Bronchial epithelial cell (primary cell): Measurements from ENCODE around the gene UTP15. TPM values are rescaled to one million over a fixed set of nuclear protein-coding genes. Genes with fewer than 3 reads are reported as not detected.

Experiments used
- DNase-seq: peaks from one replicate; pipeline ENCODE4 v3.0.0-alpha.2; 2010; ENCODE audit warnings: low read depth
- FAIRE-seq: peaks from 2 replicates; lab custom pipeline; 2011; peaks lifted over from hg19 to GRCh38; lab: Jason Lieb, UNC
- H3K27me3 ChIP-seq: 2 replicates; pipeline ENCODE4 v1.5.1; 2011; ENCODE audit warnings: low read length; ENCODE audit not compliant: control insufficient read depth, insufficient read depth
- H3K36me3 ChIP-seq: 2 replicates; pipeline ENCODE4 v1.5.1; 2011; ENCODE audit warnings: low read length; ENCODE audit not compliant: control insufficient read depth, insufficient read depth
- H3K4me3 ChIP-seq: 2 replicates; pipeline ENCODE4 v1.5.1; 2011; ENCODE audit warnings: mild to moderate bottlenecking, low read depth, low read length, control low read depth
- CTCF ChIP-seq: IDR thresholded peaks from 2 replicates; pipeline ENCODE4 v1.5.1; 2011; ENCODE audit warnings: mild to moderate bottlenecking, moderate library complexity, low read length, control low read depth, inconsistent platforms; ENCODE audit not compliant: insufficient read depth, severe bottlenecking
- total RNA-seq: library from RNA; depleted of rRNA; stranded (reverse); fragments of >200 nt; gene quantifications from 2 replicates; pipeline ENCODE4 v1.2.1, GENCODE V29; 2014

UTP15 gene
- total RNA-seq, 1 donor from 2014 or later: 45.0 TPM

GRCh38 chr5:73528248-73528647 lies 37.3 kb upstream of the UTP15 start:
- DNase-seq (no peak), FAIRE-seq (no peak)
- no peak overlapping the region for H3K4me3 ChIP-seq
- H3K27me3 ChIP-seq: no peaks in the 10 kb centered on the region
- no peaks in the 10 kb centered on the region for H3K36me3 ChIP-seq
- TF ChIP-seq CTCF: no peak

GRCh38 chr5:73529081-73529480 lies 36.5 kb upstream of the UTP15 start:
- Histone ChIP-seq H3K27me3 (no peaks in the 10 kb centered on the region), H3K36me3 (no peaks in the 10 kb centered on the region), H3K4me3 (no peak overlapping the region)
- DNase-seq: no peak
- no peak for FAIRE-seq
- no peak for TF ChIP-seq CTCF

GRCh38 chr5:73531356-73531755 lies 34.2 kb upstream of the UTP15 start:
- Histone ChIP-seq H3K27me3 (no peaks in the 10 kb centered on the region), H3K4me3 (no peak overlapping the region), H3K36me3 (no peaks in the 10 kb centered on the region)
- DNase-seq (no peak), FAIRE-seq (no peak)
- TF ChIP-seq CTCF: no peak

GRCh38 chr5:73532195-73532594 lies 33.3 kb upstream of the UTP15 start:
- no peak for TF ChIP-seq CTCF
- DNase-seq: no peak
- H3K27me3 ChIP-seq: no peaks in the 10 kb centered on the region
- FAIRE-seq: no peak
- no peak overlapping the region for H3K4me3 ChIP-seq
- no peaks in the 10 kb centered on the region for H3K36me3 ChIP-seq

- FAIRE-seq (no peak), DNase-seq (no peak)
- Histone ChIP-seq H3K27me3 (no peaks in the 10 kb centered on the region), H3K4me3 (no peak overlapping the region), H3K36me3 (no peaks in the 10 kb centered on the region)
- TF ChIP-seq CTCF: no peak
These were observed 31.4 kb upstream of the UTP15 start for GRCh38 chr5:73534011-73534644.

- H3K4me3 ChIP-seq: no peak overlapping the region
- no peaks in the 10 kb centered on the region for H3K27me3 ChIP-seq
- H3K36me3 ChIP-seq: no peaks in the 10 kb centered on the region
- DNase-seq (no peak), FAIRE-seq (no peak)
- no peak for TF ChIP-seq CTCF
These were observed 30.6 kb upstream of the UTP15 start for GRCh38 chr5:73534971-73535370.
